Stimulated activated CD4-positive, alpha-beta T cell treated with anti-CD3 and anti-CD28 coated beads, Interleukin-1b, Interleukin-23, amount 100 ng/mL, for 24 hours (primary cell): ENCODE data around the gene KLRB1.
"Not testable (repeated sequence)": the region's sequence is repeated elsewhere in the genome, so short reads cannot be mapped to it uniquely, and the experiment has no call there.

ENCODE experiments used
- DNase-seq, 4 experiments: peaks; one replicate each; pipeline ENCODE4 v3.0.0-alpha.2; 2020; ENCODE audit warnings: low read depth in 4 of 4, low spot score in 1 of 4

KLRB1 gene

GRCh38 chr12:9625019-9625418 lies 17.3 kb upstream of the KLRB1 start:
- no peak for DNase-seq

- no peak for DNase-seq
Measured at GRCh38 chr12:9619411-9620179, 11.9 kb upstream of the KLRB1 start.

- not testable (repeated sequence) for DNase-seq
Measured at GRCh38 chr12:9618906-9619305, 11.2 kb upstream of the KLRB1 start.

GRCh38 chr12:9617124-9617523 lies 9.4 kb upstream of the KLRB1 start:
- no peak for DNase-seq

- no peak for DNase-seq
Measured at GRCh38 chr12:9615420-9616136, 7.9 kb upstream of the KLRB1 start.

- DNase-seq, result not testable (repeated sequence)
Measured at GRCh38 chr12:9610606-9611005, 2.9 kb upstream of the KLRB1 start.

GRCh38 chr12:9606736-9607372 lies 862 bp downstream of the KLRB1 start:
- no peak for DNase-seq

GRCh38 chr12:9606247-9606646 lies 1.5 kb downstream of the KLRB1 start:
- no peak for DNase-seq

- DNase-seq, result no peak
Measured at GRCh38 chr12:9605483-9605882, 2.2 kb downstream of the KLRB1 start.

- no peak for DNase-seq
Measured at GRCh38 chr12:9604287-9604686, 3.4 kb downstream of the KLRB1 start.

GRCh38 chr12:9600426-9600825 lies 7.3 kb downstream of the KLRB1 start:
- DNase-seq, result not testable (repeated sequence)

GRCh38 chr12:9598363-9598762 lies 9.4 kb downstream of the KLRB1 start:
- DNase-seq, result no peak

- no peak for DNase-seq
Measured at GRCh38 chr12:9597365-9597764, 10.4 kb downstream of the KLRB1 start.

- DNase-seq, result no peak
Measured at GRCh38 chr12:9590441-9590840, 17.3 kb downstream of the KLRB1 start.

GRCh38 chr12:9588749-9589148 lies 19.0 kb downstream of the KLRB1 start:
- DNase-seq, result no peak

- no peak for DNase-seq
Measured at GRCh38 chr12:9587987-9588600, 19.6 kb downstream of the KLRB1 start.

- DNase-seq, result not testable (repeated sequence)
Measured at GRCh38 chr12:9577729-9578128, 30.0 kb downstream of the KLRB1 start.

- not testable (repeated sequence) for DNase-seq
Measured at GRCh38 chr12:9567151-9567550, 40.6 kb downstream of the KLRB1 start.

GRCh38 chr12:9566113-9566512 lies 41.6 kb downstream of the KLRB1 start:
- DNase-seq, result not testable (repeated sequence)

GRCh38 chr12:9564418-9564817 lies 43.3 kb downstream of the KLRB1 start:
- not testable (repeated sequence) for DNase-seq

- DNase-seq, result not testable (repeated sequence)
Measured at GRCh38 chr12:9562841-9563453, 44.8 kb downstream of the KLRB1 start.
